Measurements from ENCODE around the gene HIGD2A. TPM values are rescaled to one million over a fixed set of nuclear protein-coding genes. Genes with fewer than 3 reads are reported as not detected.

Gene HIGD2A
- total and polyA plus RNA-seq, 10 of the 15 experiments (the other 5 are each of a cell fraction or from before 2014, with no cell fraction given) = 152 to 348 (median 194) TPM

- TF ChIP-seq PRDM15 (CRISPR knock-in tag; IDR thresholded peaks at IDR 0.05) (no peak), TCF12 (IDR thresholded peaks at IDR 0.05; ENCODE audit: low read depth, low read length) (peak; percentile 29), SIX5 (IDR thresholded peaks at IDR 0.05; ENCODE audit: low read depth, low read length, severe bottlenecking) (peak; percentile 89), PKNOX1 (IDR thresholded peaks at IDR 0.05) (peak; percentile 56), ASH2L (IDR thresholded peaks at IDR 0.05; ENCODE audit: borderline replicate concordance, low read depth) (no peak), NBN (IDR thresholded peaks at IDR 0.05) (peak; percentile 97), IKZF2 (IDR thresholded peaks at IDR 0.05) (peak; percentile 62 to 82), IRF3 (IDR thresholded peaks at IDR 0.05) (no peak), ZNF24 (IDR thresholded peaks at IDR 0.05) (no peak), PAX5 (IDR thresholded peaks at IDR 0.05; ENCODE audit: borderline replicate concordance, low read depth, low read length) (no peak), SUPT20H (IDR thresholded peaks at IDR 0.05; ENCODE audit: borderline replicate concordance, control insufficient read depth, low read depth, low read length) (no peak), ZNF207 (IDR thresholded peaks at IDR 0.05; ENCODE audit: borderline replicate concordance) (peak; percentile 61; the same call in 1 of the 2 replicates), CHD4 (IDR thresholded peaks at IDR 0.05) (no peak), LARP7 (IDR thresholded peaks at IDR 0.05) (no peak), RELB (IDR thresholded peaks at IDR 0.05; ENCODE audit: low read depth) (peak; percentile 98), SIN3A (IDR thresholded peaks at IDR 0.05; ENCODE audit: low read depth, low read length) (peak; percentile 97), BCL3 (IDR thresholded peaks at IDR 0.05; ENCODE audit: borderline replicate concordance, insufficient read depth, low read depth, low read length, poor library complexity, severe bottlenecking) (no peak), DPF2 (IDR thresholded peaks at IDR 0.05) (no peak), MXI1 (IDR thresholded peaks at IDR 0.05; ENCODE audit: low read depth, low read length) (peak; percentile 100), E2F4 (IDR thresholded peaks at IDR 0.05; ENCODE audit: low read depth, low read length) (peak; percentile 57; the same call in 1 of the 2 replicates), PAX8 (IDR thresholded peaks at IDR 0.05) (no peak)
Measured at GRCh38 chr5:176388444-176389134, at the start of gene HIGD2A, which contains the start of gene NOP16 (continued).
